ENCODE data around the gene MBLAC1. TPM values are rescaled to one million over a fixed set of nuclear protein-coding genes. Genes with fewer than 3 reads are reported as not detected.

Gene MBLAC1
- total RNA-seq, 1 experiment from 2014 or later = 2.5 TPM

GRCh38 chr7:100093925-100094486, 32.8 kb upstream of the MBLAC1 start:
- in situ Hi-C loops (cut with HindIII; ENCODE audit: low pct_unique_long_range_greater_than_20kb, low sequenced_read_pairs) = no loop called here
- DNase-seq (ENCODE audit: low read depth) = no peak

GRCh38 chr7:100095289-100095688, 31.5 kb upstream of the MBLAC1 start:
- DNase-seq (ENCODE audit: low read depth) = no peak
- in situ Hi-C loops (cut with HindIII; ENCODE audit: low pct_unique_long_range_greater_than_20kb, low sequenced_read_pairs) = no loop called here

GRCh38 chr7:100095704-100096103, 31.1 kb upstream of the MBLAC1 start:
- in situ Hi-C loops (cut with HindIII; ENCODE audit: low pct_unique_long_range_greater_than_20kb, low sequenced_read_pairs) = no loop called here
- DNase-seq (ENCODE audit: low read depth) = no peak

GRCh38 chr7:100098913-100099312, 27.9 kb upstream of the MBLAC1 start:
- in situ Hi-C loops (cut with HindIII; ENCODE audit: low pct_unique_long_range_greater_than_20kb, low sequenced_read_pairs) = no loop called here

GRCh38 chr7:100099452-100099851, 27.3 kb upstream of the MBLAC1 start:
- no peak for DNase-seq (ENCODE audit: low read depth)
- in situ Hi-C loops (cut with HindIII; ENCODE audit: low pct_unique_long_range_greater_than_20kb, low sequenced_read_pairs) = no loop called here

More at GRCh38 chr7:100098913-100099312, 27.9 kb upstream of the MBLAC1 start:
- DNase-seq (ENCODE audit: low read depth) = no peak

- in situ Hi-C loops (cut with HindIII; ENCODE audit: low pct_unique_long_range_greater_than_20kb, low sequenced_read_pairs) = no loop called here
- peak; percentile 94 for DNase-seq (ENCODE audit: low read depth)
Observed at GRCh38 chr7:100100420-100101015, 26.2 kb upstream of the MBLAC1 start.

- peak; percentile 99 for DNase-seq (ENCODE audit: low read depth)
- in situ Hi-C loops (cut with HindIII; ENCODE audit: low pct_unique_long_range_greater_than_20kb, low sequenced_read_pairs) = no loop called here
Observed at GRCh38 chr7:100101016-100101862, 25.5 kb upstream of the MBLAC1 start, which contains the start of the genes AP4M1 and MCM7. Gene AP4M1 (plus strand): TSS chr7:100101643. CDS start chr7:100101715, 72 bp downstream. Gene MCM7 (minus strand): TSS chr7:100101397. CDS start chr7:100101294, 103 bp downstream.

GRCh38 chr7:100102950-100103840, 23.6 kb upstream of the MBLAC1 start:
- in situ Hi-C loops (cut with HindIII; ENCODE audit: low pct_unique_long_range_greater_than_20kb, low sequenced_read_pairs) = no loop called here
- no peak for DNase-seq (ENCODE audit: low read depth)

- in situ Hi-C loops (cut with HindIII; ENCODE audit: low pct_unique_long_range_greater_than_20kb, low sequenced_read_pairs) = no loop called here
- DNase-seq (ENCODE audit: low read depth) = no peak
Observed at GRCh38 chr7:100105534-100105933, 21.2 kb upstream of the MBLAC1 start.

- DNase-seq (ENCODE audit: low read depth) = no peak
- in situ Hi-C loops (cut with HindIII; ENCODE audit: low pct_unique_long_range_greater_than_20kb, low sequenced_read_pairs) = no loop called here
Observed at GRCh38 chr7:100106633-100107032, 20.1 kb upstream of the MBLAC1 start.

GRCh38 chr7:100107125-100107737, 19.5 kb upstream of the MBLAC1 start:
- no peak for DNase-seq (ENCODE audit: low read depth)
- in situ Hi-C loops (cut with HindIII; ENCODE audit: low pct_unique_long_range_greater_than_20kb, low sequenced_read_pairs) = no loop called here

GRCh38 chr7:100107890-100108289, 18.9 kb upstream of the MBLAC1 start:
- no peak for DNase-seq (ENCODE audit: low read depth)

GRCh38 chr7:100109521-100110163, 17.1 kb upstream of the MBLAC1 start:
- no peak for DNase-seq (ENCODE audit: low read depth)
- in situ Hi-C loops (cut with HindIII; ENCODE audit: low pct_unique_long_range_greater_than_20kb, low sequenced_read_pairs) = no loop called here

More at GRCh38 chr7:100107890-100108289, 18.9 kb upstream of the MBLAC1 start:
- in situ Hi-C loops (cut with HindIII; ENCODE audit: low pct_unique_long_range_greater_than_20kb, low sequenced_read_pairs) = no loop called here

- in situ Hi-C loops (cut with HindIII; ENCODE audit: low pct_unique_long_range_greater_than_20kb, low sequenced_read_pairs) = no loop called here
- DNase-seq (ENCODE audit: low read depth) = no peak
Observed at GRCh38 chr7:100111156-100111555, 15.6 kb upstream of the MBLAC1 start.

- DNase-seq (ENCODE audit: low read depth) = no peak
- in situ Hi-C loops (cut with HindIII; ENCODE audit: low pct_unique_long_range_greater_than_20kb, low sequenced_read_pairs) = no loop called here
Observed at GRCh38 chr7:100111914-100112313, 14.9 kb upstream of the MBLAC1 start.

- no peak for DNase-seq (ENCODE audit: low read depth)
- in situ Hi-C loops (cut with HindIII; ENCODE audit: low pct_unique_long_range_greater_than_20kb, low sequenced_read_pairs) = no loop called here
Observed at GRCh38 chr7:100115026-100115425, 11.7 kb upstream of the MBLAC1 start.

GRCh38 chr7:100118388-100119071, 8.2 kb upstream of the MBLAC1 start:
- in situ Hi-C loops (cut with HindIII; ENCODE audit: low pct_unique_long_range_greater_than_20kb, low sequenced_read_pairs) = no loop called here
- DNase-seq (ENCODE audit: low read depth) = no peak
